DMS153 treated with DMSO at 0.1 percent for 48 hours (cell line): ENCODE measurements around the gene FCF1.

ENCODE experiments used
- DNase-seq: peaks from one replicate; lab custom pipeline; 2025; ENCODE audit not compliant: unreplicated experiment; lab: John Stamatoyannopoulos, UW

FCF1 gene

DNA sequence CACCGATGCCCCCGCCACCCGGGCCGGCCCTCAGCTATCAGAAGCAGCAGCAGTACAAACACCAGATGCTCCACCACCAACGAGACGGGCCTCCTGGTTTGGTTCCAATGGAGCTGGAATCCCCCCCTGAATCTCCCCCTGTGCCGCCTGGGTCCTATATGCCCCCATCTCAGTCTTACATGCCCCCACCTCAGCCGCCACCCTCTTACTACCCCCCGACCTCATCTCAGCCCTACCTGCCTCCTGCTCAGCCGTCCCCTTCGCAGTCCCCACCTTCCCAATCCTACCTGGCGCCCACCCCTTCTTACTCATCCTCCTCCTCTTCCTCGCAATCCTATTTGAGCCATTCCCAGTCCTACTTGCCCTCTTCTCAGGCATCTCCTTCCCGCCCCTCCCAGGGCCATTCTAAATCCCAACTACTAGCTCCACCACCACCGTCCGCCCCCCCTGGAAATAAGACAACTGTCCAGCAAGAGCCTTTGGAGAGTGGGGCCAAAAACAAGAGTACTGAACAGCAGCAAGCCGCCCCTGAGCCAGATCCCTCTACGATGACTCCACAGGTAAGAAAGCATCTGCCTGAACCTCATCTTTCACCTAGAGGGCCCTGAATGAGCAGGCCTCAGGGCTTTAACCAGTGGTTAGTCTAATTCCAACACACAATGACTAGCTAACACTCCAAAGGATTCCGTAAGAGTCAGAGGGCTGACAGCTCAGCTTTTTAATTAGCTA lies 51.0 kb downstream of the FCF1 start:
- DNase-seq = no peak

DNA sequence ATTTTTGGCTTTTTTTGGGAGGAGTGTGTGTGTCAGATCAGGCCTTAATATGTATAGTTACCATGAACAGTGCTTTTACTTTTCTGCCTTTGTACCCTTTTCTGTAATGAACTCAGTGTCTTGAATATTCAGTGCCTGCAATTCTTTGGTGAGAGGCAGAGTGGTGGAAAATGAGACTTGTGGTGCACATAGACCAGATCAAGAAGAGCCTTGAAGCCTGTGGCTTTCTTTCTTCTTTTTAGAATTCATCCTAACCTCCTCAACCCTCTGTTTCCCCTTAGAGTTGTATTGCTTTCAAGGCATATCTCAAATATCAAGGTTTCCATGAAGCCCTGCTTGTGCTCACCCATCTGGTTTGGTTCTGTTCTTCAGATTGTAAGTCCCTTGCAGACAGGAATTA lies 52.8 kb downstream of the FCF1 start:
- no peak for DNase-seq

DNA sequence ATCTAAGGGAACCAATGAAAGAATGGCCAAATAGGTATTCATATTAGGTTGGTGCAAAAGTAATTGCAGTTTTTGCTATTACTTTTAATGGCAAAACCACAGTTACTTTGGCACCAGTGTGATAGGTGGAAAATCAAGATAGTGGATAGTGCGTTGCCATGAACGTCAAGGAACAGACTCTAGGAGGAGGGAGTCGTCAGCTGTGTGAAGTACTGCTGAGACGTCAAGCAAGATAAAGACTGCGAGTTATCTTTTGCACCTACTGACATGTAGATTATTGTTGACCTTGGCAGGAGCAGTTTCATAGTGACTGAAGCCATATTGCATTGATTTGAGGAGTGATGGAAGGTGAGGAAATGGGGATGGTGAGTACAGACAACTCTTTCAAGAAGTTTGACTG lies 58.5 kb downstream of the FCF1 start:
- DNase-seq = no peak

DNA sequence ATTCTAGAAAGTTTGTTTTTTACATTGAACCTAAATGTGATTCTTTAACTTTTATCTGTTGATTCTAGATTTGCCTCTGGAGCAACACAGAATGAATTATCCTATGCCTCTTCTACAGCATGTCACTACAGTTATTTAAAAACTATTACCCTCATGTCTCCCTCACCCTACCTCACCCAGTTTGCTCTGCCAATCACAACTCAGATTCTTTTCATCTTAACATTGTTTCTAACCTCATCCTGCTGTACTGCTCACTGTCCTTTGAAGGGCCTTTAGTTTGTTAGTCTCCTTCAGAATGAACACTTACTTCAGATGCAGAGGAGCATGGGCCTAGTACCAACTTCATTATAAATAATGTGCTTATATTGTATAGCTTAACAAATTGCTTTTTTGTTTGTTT lies 71.7 kb downstream of the FCF1 start:
- DNase-seq = no peak

DNA sequence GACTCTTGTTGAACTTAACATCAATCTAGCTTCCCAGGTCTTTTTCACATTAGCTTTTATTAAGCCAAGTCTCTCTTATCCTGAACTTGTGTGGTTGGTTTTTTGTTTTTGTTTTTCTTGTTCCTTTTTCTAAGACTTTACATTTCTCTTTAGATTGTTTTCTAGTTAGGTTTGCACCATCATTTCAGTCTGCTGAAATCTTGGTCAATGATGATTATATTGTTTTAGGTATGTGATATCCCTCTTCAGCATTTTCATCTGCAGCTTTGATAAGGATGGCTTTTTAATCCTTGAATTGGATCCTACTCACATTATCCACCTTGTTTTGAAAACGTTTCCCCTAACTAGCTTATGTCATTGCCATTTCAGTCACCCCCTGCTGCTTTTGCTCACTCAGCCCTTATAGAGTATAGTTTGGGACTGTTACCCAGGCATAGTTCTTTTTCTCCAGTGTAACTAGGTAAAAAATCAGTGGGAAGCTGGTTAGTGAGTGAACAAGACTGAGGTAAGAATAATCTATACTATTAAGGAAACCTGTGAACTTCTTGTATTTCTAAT lies 72.2 kb downstream of the FCF1 start:
- no peak for DNase-seq

DNA sequence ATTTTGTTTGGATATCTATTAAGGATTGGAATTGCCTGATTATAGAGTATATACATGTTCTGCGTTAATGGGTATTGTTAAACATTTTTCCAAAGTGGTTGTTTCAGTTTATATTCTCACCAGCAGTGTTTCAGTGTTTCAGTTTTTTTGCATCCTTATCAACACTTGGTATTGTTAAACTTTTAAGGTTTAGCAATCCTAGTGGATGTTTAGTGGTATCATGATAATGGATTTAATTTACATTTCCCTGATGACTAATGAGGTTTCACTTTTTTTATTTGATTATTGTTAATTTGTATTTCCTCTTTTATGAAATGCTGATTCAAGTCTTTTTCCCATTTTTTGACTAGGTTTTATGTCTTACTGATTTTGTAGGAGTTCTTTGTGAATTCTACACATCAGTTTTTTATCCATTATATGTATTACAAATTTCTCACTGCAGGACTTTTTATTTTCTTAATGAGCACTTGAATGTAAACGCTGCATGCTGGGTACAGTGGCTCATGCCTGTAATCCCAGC lies 73.9 kb downstream of the FCF1 start:
- DNase-seq = no peak
